H9 (cell line): ENCODE data around the gene FSD1. TPM values are rescaled to one million over a fixed set of nuclear protein-coding genes. Genes with fewer than 3 reads are reported as not detected.

Experiments used
- DNase-seq: peaks from one replicate; pipeline ENCODE4 v3.0.0-alpha.2; 2017
- H2AFZ ChIP-seq: one replicate; pipeline ENCODE4 v1.6.1; 2013; ENCODE audit warnings: mild to moderate bottlenecking, low read length, control low read depth, moderate library complexity
- H2AK5ac ChIP-seq: 2 replicates; pipeline ENCODE4 v1.6.1; 2013; ENCODE audit warnings: low read length, control low read depth, mixed read lengths; ENCODE audit not compliant: insufficient read length
- H2BK120ac ChIP-seq: one replicate; pipeline ENCODE4 v1.6.1; 2013; ENCODE audit warnings: low read depth, mild to moderate bottlenecking, low read length, control low read depth, inconsistent platforms; ENCODE audit not compliant: poor library complexity, severe bottlenecking
- H2BK12ac ChIP-seq: 2 replicates; pipeline ENCODE4 v1.6.1; 2013; ENCODE audit warnings: low read length, control low read depth, mixed read lengths, low read depth; ENCODE audit not compliant: insufficient read length
- H2BK15ac ChIP-seq: 2 replicates; pipeline ENCODE4 v1.6.1; 2013; ENCODE audit warnings: low read depth, low read length, control low read depth
- H2BK20ac ChIP-seq: one replicate; pipeline ENCODE4 v1.6.1; 2013; ENCODE audit warnings: low read depth, mild to moderate bottlenecking, low read length, control low read depth, inconsistent platforms; ENCODE audit not compliant: poor library complexity, severe bottlenecking
- H2BK5ac ChIP-seq: 2 replicates; pipeline ENCODE4 v1.6.1; 2013; ENCODE audit warnings: low read length, control low read depth, mixed read lengths; ENCODE audit not compliant: insufficient read length
- H3K14ac ChIP-seq: 2 replicates; pipeline ENCODE4 v1.6.1; 2013; ENCODE audit warnings: low read length, control low read depth; ENCODE audit not compliant: insufficient read depth
- H3K18ac ChIP-seq: 2 replicates; pipeline ENCODE4 v1.6.1; 2013; ENCODE audit warnings: low read depth, mild to moderate bottlenecking, mixed read lengths, low read length, control low read depth; ENCODE audit not compliant: insufficient read length
- H3K23ac ChIP-seq: 2 replicates; pipeline ENCODE4 v1.6.1; 2013; ENCODE audit warnings: low read length, control low read depth, mixed read lengths, low read depth; ENCODE audit not compliant: insufficient read length
- H3K23me2 ChIP-seq: 2 replicates; pipeline ENCODE4 v1.6.1; 2013; ENCODE audit warnings: low read depth, mild to moderate bottlenecking, mixed read lengths, low read length, control low read depth; ENCODE audit not compliant: insufficient read length, poor library complexity, severe bottlenecking
- H3K27ac ChIP-seq: 2 replicates; pipeline ENCODE4 v1.5.1; 2013; ENCODE audit warnings: low read length, control low read depth, mixed read lengths, low read depth; ENCODE audit not compliant: insufficient read length
- H3K27me3 ChIP-seq: 2 replicates; pipeline ENCODE4 v1.6.1; 2013; ENCODE audit warnings: low read length, control low read depth, inconsistent platforms; ENCODE audit not compliant: insufficient read depth
- H3K4ac ChIP-seq: 2 replicates; pipeline ENCODE4 v1.6.1; 2013; ENCODE audit warnings: low read depth, mild to moderate bottlenecking, control low read depth, inconsistent platforms, low read length, moderate library complexity
- H3K4me1 ChIP-seq: 2 replicates; pipeline ENCODE4 v1.6.1; 2013; ENCODE audit warnings: low read length, control low read depth, inconsistent platforms; ENCODE audit not compliant: insufficient read depth
- H3K4me2 ChIP-seq: 2 replicates; pipeline ENCODE4 v1.6.1; 2013; ENCODE audit warnings: low read length, control low read depth, mixed read lengths; ENCODE audit not compliant: insufficient read length, insufficient read depth
- H3K56ac ChIP-seq: 2 replicates; pipeline ENCODE4 v1.6.1; 2013; ENCODE audit warnings: low read depth, mild to moderate bottlenecking, mixed read lengths, low read length, control low read depth; ENCODE audit not compliant: insufficient read length
- H3K79me1 ChIP-seq: 2 replicates; pipeline ENCODE4 v1.6.1; 2013; ENCODE audit warnings: low read depth, mild to moderate bottlenecking, moderate library complexity, low read length, control low read depth, inconsistent platforms; ENCODE audit not compliant: insufficient read depth, poor library complexity, severe bottlenecking
- H3K79me2 ChIP-seq: 2 replicates; pipeline ENCODE4 v1.6.1; 2013; ENCODE audit warnings: low read length, control low read depth, inconsistent platforms; ENCODE audit not compliant: insufficient read depth
- H3K9ac ChIP-seq: 2 replicates; pipeline ENCODE4 v1.6.1; 2013; ENCODE audit warnings: low read length, control low read depth, mixed read lengths; ENCODE audit not compliant: insufficient read length; ENCODE audit errors: extremely low read depth
- H3K9me3 ChIP-seq: one replicate; pipeline ENCODE4 v1.6.1; 2013; ENCODE audit warnings: low read depth, low read length, inconsistent platforms; ENCODE audit not compliant: control insufficient read depth
- H3T11ph ChIP-seq: one replicate; pipeline ENCODE4 v1.6.1; 2013; ENCODE audit warnings: mild to moderate bottlenecking, low read length, control low read depth, inconsistent platforms
- H4K20me1 ChIP-seq: one replicate; pipeline ENCODE4 v1.6.1; 2013; ENCODE audit not compliant: control insufficient read depth, insufficient read length, insufficient read depth
- H4K5ac ChIP-seq: 2 replicates; pipeline ENCODE4 v1.6.1; 2013; ENCODE audit warnings: low read depth, mild to moderate bottlenecking, mixed read lengths, low read length, control low read depth; ENCODE audit not compliant: insufficient read length
- H4K8ac ChIP-seq: replicated peaks from 2 replicates; pipeline ENCODE4 v1.6.1; 2013; ENCODE audit warnings: low read length, control low read depth, mixed read lengths, low read depth; ENCODE audit not compliant: insufficient read length
- H4K91ac ChIP-seq: 2 replicates; pipeline ENCODE4 v1.6.1; 2013; ENCODE audit warnings: low read depth, mild to moderate bottlenecking, moderate library complexity, mixed read lengths, low read length, control low read depth; ENCODE audit not compliant: insufficient read length
- H3K27ac Mint-ChIP-seq, 3 experiments: 2 replicates in 2 of 3; 3 replicates in 1 of 3; pipeline ENCODE4 v1.8.0; 2020 to 2021; ENCODE audit warnings: mixed read lengths in 3 of 3, mild to moderate bottlenecking in 1 of 3, moderate library complexity in 1 of 3
- H3K27me3 Mint-ChIP-seq: 2 replicates; pipeline ENCODE4 v1.8.0; 2021; ENCODE audit warnings: low read depth, mild to moderate bottlenecking, moderate library complexity, mixed read lengths
- H3K36me3 Mint-ChIP-seq, 3 experiments: 2 replicates in 2 of 3; 3 replicates in 1 of 3; pipeline ENCODE4 v1.8.0; 2020 to 2021; ENCODE audit warnings: low read depth in 3 of 3, mixed read lengths in 3 of 3; ENCODE audit not compliant: insufficient read depth in 1 of 3
- H3K4me1 Mint-ChIP-seq, 2 experiments: 2 replicates each; pipeline ENCODE4 v1.8.0; 2020; ENCODE audit warnings: mixed read lengths in 2 of 2
- H3K4me3 Mint-ChIP-seq, 2 experiments: 2 replicates in 1 of 2; 3 replicates in 1 of 2; pipeline ENCODE4 v1.8.0; 2020 to 2021; ENCODE audit warnings: mild to moderate bottlenecking in 2 of 2, mixed read lengths in 2 of 2, moderate library complexity in 1 of 2
- H3K9me3 Mint-ChIP-seq, 2 experiments: 2 replicates in 1 of 2; 3 replicates in 1 of 2; pipeline ENCODE4 v1.8.0; 2020; ENCODE audit warnings: mild to moderate bottlenecking in 2 of 2, mixed read lengths in 2 of 2, moderate library complexity in 1 of 2
- WGBS: extraction: QIAGEN DNeasy Blood & Tissue Kit; methylation state at CpG from one replicate; pipeline ENCODE4 v1.1.7; 2013; ENCODE audit warnings: missing lambda C conversion rate, low lambda C conversion rate, mixed read lengths; ENCODE audit not compliant: insufficient read length; ENCODE audit errors: extremely low coverage; 5-methylcytosine and 5-hydroxymethylcytosine counted together
- total RNA-seq: library from RNA; stranded (reverse); gene quantifications from 2 replicates; pipeline ENCODE4 v1.2.1, GENCODE V29; 2021
- TF ChIP-seq, protein P1 (sequence below): fragments of 200-600 bp; sonication (generic); conservative IDR thresholded peaks from 3 replicates; pipeline ENCODE4 v1.8.0; 2021; ENCODE audit warnings: antibody characterized with exemption, mild to moderate bottlenecking

FSD1 gene
- total RNA-seq, 1 experiment from 2014 or later: 53.6 TPM

- Histone ChIP-seq H3K23ac (no peak overlapping the region), H4K91ac (no peak overlapping the region), H3K9ac (no peak overlapping the region), H3K4me2 (no peak overlapping the region), H3K56ac (no peak overlapping the region), H3K4me1 (peaks cover 2% of the 10 kb centered on the region; the same call in 1 of the 2 replicates), H3K18ac (no peak overlapping the region), H2BK120ac (no peak overlapping the region), H3K14ac (no peak overlapping the region), H3K4ac (no peak overlapping the region), H2BK12ac (no peak overlapping the region), H3K9me3 (no peaks in the 10 kb centered on the region), H2BK5ac (no peak overlapping the region), H3T11ph (no peak overlapping the region), H3K79me2 (no peaks in the 10 kb centered on the region), H4K20me1 (no peaks in the 10 kb centered on the region), H2BK15ac (no peak overlapping the region), H4K8ac (no peak overlapping the region), H3K79me1 (no peaks in the 10 kb centered on the region), H2AK5ac (no peak overlapping the region), H3K27me3 (no peaks in the 10 kb centered on the region), H3K23me2 (peaks cover 9% of the 10 kb centered on the region), H2AFZ (no peak overlapping the region), H4K5ac (no peak overlapping the region), H3K27ac (no peak overlapping the region), H2BK20ac (no peak overlapping the region)
- WGBS: no CpG with 5 or more reads among the region's 9 CpGs
- Mint-ChIP-seq H3K27me3 (peaks cover 2% of the 10 kb centered on the region), H3K4me1 (peaks cover 10 to 11% of the 10 kb centered on the region in 2 experiments), H3K36me3 (peaks cover 30 to 48% (median 33%) of the 10 kb centered on the region in 3 experiments), H3K4me3 (no peak overlapping the region), H3K27ac (no peak overlapping the region), H3K9me3 (peaks cover 23 to 28% of the 10 kb centered on the region in 2 experiments)
- TF ChIP-seq, protein P1, sequence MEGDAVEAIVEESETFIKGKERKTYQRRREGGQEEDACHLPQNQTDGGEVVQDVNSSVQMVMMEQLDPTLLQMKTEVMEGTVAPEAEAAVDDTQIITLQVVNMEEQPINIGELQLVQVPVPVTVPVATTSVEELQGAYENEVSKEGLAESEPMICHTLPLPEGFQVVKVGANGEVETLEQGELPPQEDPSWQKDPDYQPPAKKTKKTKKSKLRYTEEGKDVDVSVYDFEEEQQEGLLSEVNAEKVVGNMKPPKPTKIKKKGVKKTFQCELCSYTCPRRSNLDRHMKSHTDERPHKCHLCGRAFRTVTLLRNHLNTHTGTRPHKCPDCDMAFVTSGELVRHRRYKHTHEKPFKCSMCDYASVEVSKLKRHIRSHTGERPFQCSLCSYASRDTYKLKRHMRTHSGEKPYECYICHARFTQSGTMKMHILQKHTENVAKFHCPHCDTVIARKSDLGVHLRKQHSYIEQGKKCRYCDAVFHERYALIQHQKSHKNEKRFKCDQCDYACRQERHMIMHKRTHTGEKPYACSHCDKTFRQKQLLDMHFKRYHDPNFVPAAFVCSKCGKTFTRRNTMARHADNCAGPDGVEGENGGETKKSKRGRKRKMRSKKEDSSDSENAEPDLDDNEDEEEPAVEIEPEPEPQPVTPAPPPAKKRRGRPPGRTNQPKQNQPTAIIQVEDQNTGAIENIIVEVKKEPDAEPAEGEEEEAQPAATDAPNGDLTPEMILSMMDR: no peak
- no peak for DNase-seq
These were observed 19.3 kb downstream of the FSD1 start for GRCh38 chr19:4323692-4324091.
